ENCODE data around the gene CLINT1.

Gene CLINT1

GRCh38 chr5:157877821-157878220 lies 18.9 kb upstream of the CLINT1 start:
- no peak overlapping the region for H3K27ac Mint-ChIP-seq
- H3K4me1 Mint-ChIP-seq: no peaks in the 10 kb centered on the region
- H3K9me3 Mint-ChIP-seq: peaks cover 2% of the 10 kb centered on the region
- no peaks in the 10 kb centered on the region for H3K36me3 Mint-ChIP-seq (ENCODE audit: low read depth)
- TF ChIP-seq CTCF (IDR thresholded peaks at IDR 0.05; ENCODE audit: unreplicated experiment in 3 of 3): no peak
- H3K4me3 Mint-ChIP-seq: no peak overlapping the region
- H3K27me3 Mint-ChIP-seq (ENCODE audit: low read depth): no peaks in the 10 kb centered on the region

GRCh38 chr5:157874861-157875260 lies 15.9 kb upstream of the CLINT1 start:
- no peaks in the 10 kb centered on the region for H3K36me3 Mint-ChIP-seq (ENCODE audit: low read depth)
- H3K4me3 Mint-ChIP-seq: no peak overlapping the region
- no peak for TF ChIP-seq CTCF (IDR thresholded peaks at IDR 0.05; ENCODE audit: unreplicated experiment in 3 of 3)
- H3K27ac Mint-ChIP-seq: no peak overlapping the region
- H3K9me3 Mint-ChIP-seq: no peaks in the 10 kb centered on the region
- no peaks in the 10 kb centered on the region for H3K4me1 Mint-ChIP-seq
- H3K27me3 Mint-ChIP-seq (ENCODE audit: low read depth): peaks cover 7% of the 10 kb centered on the region

GRCh38 chr5:157870837-157871834 lies 12.2 kb upstream of the CLINT1 start:
- no peak overlapping the region for H3K4me3 Mint-ChIP-seq
- no peaks in the 10 kb centered on the region for H3K36me3 Mint-ChIP-seq (ENCODE audit: low read depth)

GRCh38 chr5:157867751-157868387 lies 8.9 kb upstream of the CLINT1 start:
- H3K27ac Mint-ChIP-seq: no peak overlapping the region
- no peak for TF ChIP-seq CTCF (IDR thresholded peaks at IDR 0.05; ENCODE audit: unreplicated experiment in 3 of 3)
- no peak overlapping the region for H3K4me3 Mint-ChIP-seq
- H3K27me3 Mint-ChIP-seq (ENCODE audit: low read depth): peaks cover 10% of the 10 kb centered on the region
- no peaks in the 10 kb centered on the region for H3K36me3 Mint-ChIP-seq (ENCODE audit: low read depth)
- H3K4me1 Mint-ChIP-seq: no peaks in the 10 kb centered on the region
- no peaks in the 10 kb centered on the region for H3K9me3 Mint-ChIP-seq

More at GRCh38 chr5:157870837-157871834, 12.2 kb upstream of the CLINT1 start:
- Mint-ChIP-seq H3K4me1 (no peaks in the 10 kb centered on the region), H3K27ac (no peak overlapping the region), H3K9me3 (no peaks in the 10 kb centered on the region), H3K27me3 (ENCODE audit: low read depth) (peaks cover 10% of the 10 kb centered on the region)
- TF ChIP-seq CTCF (IDR thresholded peaks at IDR 0.05; ENCODE audit: unreplicated experiment in 3 of 3): no peak

GRCh38 chr5:157866536-157866935 lies 7.6 kb upstream of the CLINT1 start:
- Mint-ChIP-seq H3K27me3 (ENCODE audit: low read depth) (peaks cover 10% of the 10 kb centered on the region), H3K4me3 (no peak overlapping the region), H3K4me1 (peaks cover under 1% of the 10 kb centered on the region), H3K27ac (no peak overlapping the region), H3K36me3 (ENCODE audit: low read depth) (no peaks in the 10 kb centered on the region), H3K9me3 (no peaks in the 10 kb centered on the region)
- TF ChIP-seq CTCF (IDR thresholded peaks at IDR 0.05; ENCODE audit: unreplicated experiment in 3 of 3): no peak
